ENCODE measurements around the gene COL25A1.
"Not testable (repeated sequence)": the region's sequence is repeated elsewhere in the genome, so short reads cannot be mapped to it uniquely, and the experiment has no call there.

COL25A1 gene

GRCh38 chr4:108893468-108893867 lies 409.0 kb downstream of the COL25A1 start:
- DNase-seq: no peak

- no peak for DNase-seq
These were observed 410.4 kb downstream of the COL25A1 start for GRCh38 chr4:108891896-108892590.

GRCh38 chr4:108890484-108890881 lies 412.0 kb downstream of the COL25A1 start:
- DNase-seq: no peak

GRCh38 chr4:108889696-108890483 lies 412.6 kb downstream of the COL25A1 start:
- DNase-seq: no peak

GRCh38 chr4:108888769-108889168 lies 413.7 kb downstream of the COL25A1 start:
- DNase-seq: no peak

- no peak for DNase-seq
These were observed 415.4 kb downstream of the COL25A1 start for GRCh38 chr4:108887034-108887433.

- DNase-seq: no peak
These were observed 417.2 kb downstream of the COL25A1 start for GRCh38 chr4:108885211-108885610.

GRCh38 chr4:108884596-108884995 lies 417.9 kb downstream of the COL25A1 start:
- no peak for DNase-seq

- no peak for DNase-seq
These were observed 420.5 kb downstream of the COL25A1 start for GRCh38 chr4:108881986-108882385.

GRCh38 chr4:108881190-108881589 lies 421.3 kb downstream of the COL25A1 start:
- DNase-seq: no peak

- DNase-seq: no peak
These were observed 423.7 kb downstream of the COL25A1 start for GRCh38 chr4:108878806-108879205.

- DNase-seq: no peak
These were observed 424.6 kb downstream of the COL25A1 start for GRCh38 chr4:108877821-108878220.

GRCh38 chr4:108874806-108875205 lies 427.7 kb downstream of the COL25A1 start:
- DNase-seq: no peak

- DNase-seq: not testable (repeated sequence)
These were observed 432.5 kb downstream of the COL25A1 start for GRCh38 chr4:108869970-108870369.

- DNase-seq: no peak
These were observed 433.7 kb downstream of the COL25A1 start for GRCh38 chr4:108868606-108869227.

- DNase-seq: no peak
These were observed 435.0 kb downstream of the COL25A1 start for GRCh38 chr4:108867476-108867875.

- no peak for DNase-seq
These were observed 441.1 kb downstream of the COL25A1 start for GRCh38 chr4:108861334-108861733.

- DNase-seq: no peak
These were observed 447.7 kb downstream of the COL25A1 start for GRCh38 chr4:108854786-108855185.

- DNase-seq: no peak
These were observed 449.8 kb downstream of the COL25A1 start for GRCh38 chr4:108852691-108853090.

- DNase-seq: no peak
These were observed 451.1 kb downstream of the COL25A1 start for GRCh38 chr4:108851366-108851765.

- DNase-seq: no peak
These were observed 452.2 kb downstream of the COL25A1 start for GRCh38 chr4:108850219-108850649.

GRCh38 chr4:108849611-108850168 lies 452.8 kb downstream of the COL25A1 start:
- no peak for DNase-seq

- no peak for DNase-seq
These were observed 455.9 kb downstream of the COL25A1 start for GRCh38 chr4:108846568-108846967.

Data from MV-4-11 (cell line).